Common myeloid progenitor, CD34-positive (primary cell): ENCODE results near the gene SLC2A4RG.
"Not testable (repeated sequence)": the region's sequence is repeated elsewhere in the genome, so short reads cannot be mapped to it uniquely, and the experiment has no call there.

ENCODE experiments used
- CTCF ChIA-PET: fragments of 350-600 bp; sonication (Branson Sonifier 250); formaldehyde crosslinking; loops from one replicate; lab custom pipeline; 2021; ENCODE audit warnings: antibody characterized with exemption; lab: Charles Lee
- POLR2A ChIA-PET: fragments of 350-600 bp; sonication (Branson Sonifier 250); formaldehyde crosslinking; loops from one replicate; lab custom pipeline; 2021; ENCODE audit warnings: antibody characterized with exemption; lab: Charles Lee
- DNase-seq, 3 donors: peaks; one replicate each; pipeline versions ENCODE4 v3.0.0 to v3.0.0-alpha.2; 2013
- H3K27ac ChIP-seq, 2 experiments: 1 replicate in 1 of 2; 2 replicates in 1 of 2; pipeline ENCODE4 v1.7.0; 2013; ENCODE audit warnings: inconsistent platforms in 2 of 2, low read length in 2 of 2, mild to moderate bottlenecking in 2 of 2, low read depth in 1 of 2, moderate library complexity in 1 of 2; ENCODE audit not compliant: severe bottlenecking in 2 of 2, insufficient read depth in 1 of 2, poor library complexity in 1 of 2
- H3K27me3 ChIP-seq, 5 experiments: replicated peaks in 2 of 5; 1 replicate in 3 of 5; 2 replicates in 2 of 5; pipeline versions ENCODE4 v1.6.1 to v1.7.0; 2013; ENCODE audit warnings: low read length in 4 of 5, mild to moderate bottlenecking in 2 of 5, moderate library complexity in 2 of 5, inconsistent platforms in 1 of 5; ENCODE audit not compliant: insufficient read depth in 5 of 5, control insufficient read depth in 4 of 5
- H3K36me3 ChIP-seq, 4 experiments: 1 replicate in 2 of 4; 2 replicates in 2 of 4; pipeline versions ENCODE4 v1.6.1 to v1.7.0; 2013; ENCODE audit warnings: low read length in 3 of 4, control low read depth in 1 of 4, mild to moderate bottlenecking in 1 of 4; ENCODE audit not compliant: control insufficient read depth in 4 of 4, insufficient read depth in 4 of 4
- H3K4me1 ChIP-seq, 4 experiments: 1 replicate in 3 of 4; 2 replicates in 1 of 4; pipeline versions ENCODE4 v1.6.1 to v1.7.1; 2013; ENCODE audit warnings: low read length in 3 of 4, mild to moderate bottlenecking in 3 of 4, control low read depth in 1 of 4, inconsistent platforms in 1 of 4, moderate library complexity in 1 of 4; ENCODE audit not compliant: control insufficient read depth in 4 of 4, insufficient read depth in 4 of 4; ENCODE audit errors: control extremely low read depth in 1 of 4
- H3K4me3 ChIP-seq, 7 experiments: 1 replicate in 4 of 7; 2 replicates in 3 of 7; pipeline versions ENCODE4 v1.5.1 to v1.7.0; 2013; ENCODE audit warnings: mild to moderate bottlenecking in 7 of 7, low read length in 6 of 7, moderate library complexity in 6 of 7, inconsistent platforms in 2 of 7, low read depth in 2 of 7, control low read depth in 1 of 7; ENCODE audit not compliant: insufficient read depth in 4 of 7, control insufficient read depth in 1 of 7; ENCODE audit errors: extremely low read depth in 1 of 7
- H3K9me3 ChIP-seq, 5 experiments: 1 replicate in 4 of 5; 2 replicates in 1 of 5; pipeline versions ENCODE4 v1.6.1 to v1.7.1; 2013; ENCODE audit warnings: low read length in 4 of 5, mild to moderate bottlenecking in 2 of 5, inconsistent platforms in 1 of 5, low read depth in 1 of 5, moderate library complexity in 1 of 5; ENCODE audit not compliant: control insufficient read depth in 4 of 5, insufficient read depth in 2 of 5; ENCODE audit errors: control extremely low read depth in 1 of 5
- WGBS: methylation state at CpG from one replicate; pipeline ENCODE4 v1.1.5; 2013; ENCODE audit not compliant: insufficient coverage; 5-methylcytosine and 5-hydroxymethylcytosine counted together

Gene SLC2A4RG

GRCh38 chr20:63718996-63719395, 20.6 kb upstream of the SLC2A4RG start:
- Histone ChIP-seq H3K36me3 (peaks cover 17 to 63% (median 32%) of the 10 kb centered on the region in 4 experiments), H3K9me3 (peaks cover 5 to 22% (median 20%) of the 10 kb centered on the region in 5 experiments), H3K4me3 (no peak overlapping the region), H3K27me3 (no peaks in the 10 kb centered on the region), H3K27ac (no peak overlapping the region), H3K4me1 (no peaks in the 10 kb centered on the region)
- CTCF ChIA-PET: interaction anchor here (0.6 to 1.3 kb wide), 3 partner anchors 9 to 119 kb away, joined by 3 to 4 read pairs (median 3); no protein-coding TSS in a partner anchor
- no CpG with 5 or more reads among the region's 2 CpGs for WGBS
- POLR2A ChIA-PET: no interaction called here
- DNase-seq: peak in 2 of 3 donors; percentile 33 to 45

- WGBS: 100% methylated on average over 2 of the region's 2 CpGs
- H3K27me3 ChIP-seq, H3K4me1 ChIP-seq, DNase-seq, H3K27ac ChIP-seq, H3K4me3 ChIP-seq: not testable (repeated sequence)
- ChIA-PET CTCF (interaction anchor here (0.8 to 2.7 kb wide), 2 partner anchors 11 to 15 kb away, joined by 3 to 8 read pairs; partner anchors contain the start of genes ARFRP1 and ZGPAT), POLR2A (interaction anchor here (0.6 kb wide), 1 partner anchor 15 kb away, joined by 3 read pairs; no protein-coding TSS in a partner anchor)
- H3K36me3 ChIP-seq: peaks cover 8 to 42% (median 14%) of the 10 kb centered on the region in 4 experiments
- peaks cover 0 to 19% (median 5%) of the 10 kb centered on the region in 5 experiments for H3K9me3 ChIP-seq
These were observed 16.5 kb upstream of the SLC2A4RG start for GRCh38 chr20:63722967-63723622.

- H3K4me1 ChIP-seq: peaks cover 0 to 28% (median 20%) of the 10 kb centered on the region in 4 experiments
- CTCF ChIA-PET, H3K27me3 ChIP-seq, H3K27ac ChIP-seq, POLR2A ChIA-PET, H3K9me3 ChIP-seq, DNase-seq, H3K4me3 ChIP-seq: not testable (repeated sequence)
- WGBS: 94% methylated on average over 18 of the region's 18 CpGs
- H3K36me3 ChIP-seq: peaks cover 4 to 32% (median 19%) of the 10 kb centered on the region in 4 experiments
These were observed 9.3 kb upstream of the SLC2A4RG start for GRCh38 chr20:63730189-63730733.

GRCh38 chr20:63731410-63731809, 8.2 kb upstream of the SLC2A4RG start:
- Histone ChIP-seq H3K27ac (no peak overlapping the region), H3K27me3 (no peaks in the 10 kb centered on the region), H3K4me1 (peaks cover 0 to 35% (median 21%) of the 10 kb centered on the region in 4 experiments), H3K4me3 (no peak overlapping the region), H3K9me3 (no peaks in the 10 kb centered on the region), H3K36me3 (peaks cover 4 to 41% (median 21%) of the 10 kb centered on the region in 4 experiments)
- POLR2A ChIA-PET: no interaction called here
- no peak for DNase-seq
- WGBS: 100% methylated on average over 1 of the region's 5 CpGs
- CTCF ChIA-PET: no interaction called here

- CTCF ChIA-PET: no interaction called here
- no peak for DNase-seq
- POLR2A ChIA-PET: no interaction called here
- H3K4me3 ChIP-seq: no peak overlapping the region
- H3K4me1 ChIP-seq: peaks cover 0 to 44% (median 28%) of the 10 kb centered on the region in 4 experiments
- H3K27me3 ChIP-seq: no peaks in the 10 kb centered on the region
- no peak overlapping the region for H3K27ac ChIP-seq
- 87% methylated on average over 27 of the region's 38 CpGs for WGBS
- H3K36me3 ChIP-seq: peaks cover 2 to 41% (median 20%) of the 10 kb centered on the region in 4 experiments
- no peaks in the 10 kb centered on the region for H3K9me3 ChIP-seq
These were observed 7.2 kb upstream of the SLC2A4RG start for GRCh38 chr20:63732118-63733095.

GRCh38 chr20:63733117-63733516, 6.5 kb upstream of the SLC2A4RG start:
- DNase-seq: no peak
- Histone ChIP-seq H3K4me1 (peaks cover 0 to 45% (median 31%) of the 10 kb centered on the region in 4 experiments), H3K36me3 (peaks cover 2 to 41% (median 20%) of the 10 kb centered on the region in 4 experiments), H3K27me3 (no peaks in the 10 kb centered on the region), H3K9me3 (no peaks in the 10 kb centered on the region), H3K27ac (no peak overlapping the region), H3K4me3 (no peak overlapping the region)
- ChIA-PET POLR2A (no interaction called here), CTCF (interaction anchor here (1.1 kb wide), 1 partner anchor 17 kb away, joined by 4 read pairs; no protein-coding TSS in a partner anchor)
- WGBS: over 99% methylated on average over 13 of the region's 13 CpGs
